DND-41 (cell line): ENCODE results near the gene NEURL1.

Experiments
- ATAC-seq: fragments of 200-7000 bp; cut with Tn5 transposase; 3 replicates; pipeline ENCODE4 v1.9.1; 2021; ENCODE audit warnings: low read depth; ENCODE audit not compliant: insufficient read depth
- DNase-seq: peaks from one replicate; pipeline ENCODE4 v3.0.0-alpha.2; 2020
- H2AFZ ChIP-seq: 2 replicates; pipeline ENCODE4 v1.6.0; 2012; ENCODE audit warnings: low read depth, low read length
- H3K27ac ChIP-seq: 2 replicates; pipeline ENCODE4 v1.5.1; 2012; ENCODE audit warnings: low read length, inconsistent platforms
- H3K27me3 ChIP-seq: fragments of 200-600 bp; sonication (generic); 2 replicates; pipeline ENCODE4 v1.6.0; 2012; ENCODE audit warnings: low read length, mild to moderate bottlenecking, inconsistent platforms; ENCODE audit not compliant: insufficient read depth, poor library complexity
- H3K36me3 ChIP-seq: 2 replicates; pipeline ENCODE4 v1.5.1; 2012; ENCODE audit warnings: low read length, inconsistent platforms; ENCODE audit not compliant: insufficient read depth
- H3K4me1 ChIP-seq: 2 replicates; pipeline ENCODE4 v1.5.1; 2012; ENCODE audit warnings: mild to moderate bottlenecking, low read length; ENCODE audit not compliant: insufficient read depth
- H3K4me2 ChIP-seq: 2 replicates; pipeline ENCODE4 v1.6.0; 2012; ENCODE audit warnings: mild to moderate bottlenecking, moderate library complexity, low read length, inconsistent platforms; ENCODE audit not compliant: insufficient read depth
- H3K4me3 ChIP-seq, 2 experiments: fragments of 200-600 bp in 1 of 2; shearing (Covaris generic) in 1 of 2; 2 replicates each; pipeline ENCODE4 v1.5.1; 2012 to 2016; ENCODE audit warnings: inconsistent platforms in 2 of 2, low read length in 2 of 2, mild to moderate bottlenecking in 2 of 2, low read depth in 1 of 2, moderate library complexity in 1 of 2
- H3K79me2 ChIP-seq: 2 replicates; pipeline ENCODE4 v1.6.0; 2012; ENCODE audit warnings: low read length, inconsistent platforms; ENCODE audit not compliant: insufficient read depth
- H3K9ac ChIP-seq: 2 replicates; pipeline ENCODE4 v1.6.0; 2012; ENCODE audit warnings: low read depth, mild to moderate bottlenecking, inconsistent platforms, low read length, moderate library complexity
- H3K9me3 ChIP-seq: 2 replicates; pipeline ENCODE4 v1.5.1; 2012; ENCODE audit warnings: low read length, moderate library complexity, mild to moderate bottlenecking, inconsistent platforms; ENCODE audit not compliant: insufficient read depth, severe bottlenecking
- H4K20me1 ChIP-seq: 2 replicates; pipeline ENCODE4 v1.6.0; 2012; ENCODE audit warnings: low read length; ENCODE audit not compliant: insufficient read depth
- CTCF ChIP-seq: IDR thresholded peaks from 2 replicates; pipeline ENCODE4 v1.5.1; 2012; ENCODE audit warnings: borderline replicate concordance, low read length, moderate library complexity, mild to moderate bottlenecking; ENCODE audit not compliant: poor library complexity, severe bottlenecking; ENCODE audit errors: extremely low read depth
- EZH2 ChIP-seq: IDR thresholded peaks from 3 replicates; pipeline ENCODE4 v1.6.1; 2012; ENCODE audit warnings: borderline replicate concordance, low read depth, mild to moderate bottlenecking, moderate library complexity, low read length, inconsistent platforms; ENCODE audit not compliant: severe bottlenecking

Gene NEURL1

DNA sequence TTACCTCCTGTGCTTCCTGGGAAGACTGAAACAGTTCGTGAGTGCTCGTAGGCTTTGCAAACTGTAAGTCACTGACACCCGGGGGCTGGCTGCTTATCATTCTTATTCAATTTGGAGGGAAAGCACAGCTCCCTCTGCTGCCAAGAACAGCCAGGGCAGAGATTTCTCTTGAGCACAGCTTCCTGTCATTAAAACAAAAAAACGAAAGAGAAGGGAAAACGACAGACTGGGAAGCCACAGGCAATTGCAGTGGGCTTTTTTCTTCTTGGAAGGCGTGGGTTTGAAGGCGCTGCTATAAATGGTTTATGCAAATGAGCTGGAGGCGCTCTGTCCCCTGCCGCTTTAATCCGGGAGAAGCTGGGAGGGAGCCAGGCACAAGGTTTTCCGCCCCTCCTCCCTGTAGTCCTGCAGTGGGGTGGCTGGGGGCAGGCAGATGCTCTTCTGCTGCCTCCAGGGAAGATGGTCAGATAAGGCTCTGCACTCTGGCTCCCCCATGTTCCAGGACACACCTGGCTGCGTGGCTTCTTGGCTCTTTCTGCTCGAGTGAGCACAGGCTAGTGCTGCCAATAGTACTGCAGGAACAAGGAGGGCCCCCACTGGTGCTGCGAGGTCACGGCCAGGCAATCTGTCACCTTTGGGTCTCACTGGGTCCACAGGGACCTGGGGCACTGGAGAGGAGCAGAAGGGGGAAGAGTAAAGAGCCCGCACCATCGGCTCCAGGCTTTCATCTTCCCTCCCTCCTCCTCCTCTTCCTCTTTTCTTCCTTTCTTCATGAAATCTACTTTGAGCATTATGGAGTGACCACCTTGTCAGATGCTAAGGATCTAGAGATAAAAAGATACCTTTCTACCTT, 49.5 kb downstream of the NEURL1 start:
- Histone ChIP-seq H3K4me1 (peaks cover 18% of the 10 kb centered on the region), H3K27ac (no peak overlapping the region), H3K27me3 (no peaks in the 10 kb centered on the region), H3K4me3 (peak overlapping the region in 1 of 2 experiments; percentile 30; a peak in 2 of 4 replicates), H3K79me2 (no peaks in the 10 kb centered on the region), H2AFZ (peak overlapping the region; percentile 40; the same call in 1 of the 2 replicates), H3K9ac (peak overlapping the region; percentile 0; the same call in 1 of the 2 replicates), H3K4me2 (peak overlapping the region; percentile 56), H3K36me3 (no peaks in the 10 kb centered on the region), H4K20me1 (0 out of 2 replicates have a peak, but pooled peaks cover 3% of the 10 kb centered on the region), H3K9me3 (no peaks in the 10 kb centered on the region)
- peak; percentile 64 for DNase-seq
- peak; percentile 76 for TF ChIP-seq CTCF
- TF ChIP-seq EZH2, result no peak
- peak; percentile 88 for ATAC-seq

DNA sequence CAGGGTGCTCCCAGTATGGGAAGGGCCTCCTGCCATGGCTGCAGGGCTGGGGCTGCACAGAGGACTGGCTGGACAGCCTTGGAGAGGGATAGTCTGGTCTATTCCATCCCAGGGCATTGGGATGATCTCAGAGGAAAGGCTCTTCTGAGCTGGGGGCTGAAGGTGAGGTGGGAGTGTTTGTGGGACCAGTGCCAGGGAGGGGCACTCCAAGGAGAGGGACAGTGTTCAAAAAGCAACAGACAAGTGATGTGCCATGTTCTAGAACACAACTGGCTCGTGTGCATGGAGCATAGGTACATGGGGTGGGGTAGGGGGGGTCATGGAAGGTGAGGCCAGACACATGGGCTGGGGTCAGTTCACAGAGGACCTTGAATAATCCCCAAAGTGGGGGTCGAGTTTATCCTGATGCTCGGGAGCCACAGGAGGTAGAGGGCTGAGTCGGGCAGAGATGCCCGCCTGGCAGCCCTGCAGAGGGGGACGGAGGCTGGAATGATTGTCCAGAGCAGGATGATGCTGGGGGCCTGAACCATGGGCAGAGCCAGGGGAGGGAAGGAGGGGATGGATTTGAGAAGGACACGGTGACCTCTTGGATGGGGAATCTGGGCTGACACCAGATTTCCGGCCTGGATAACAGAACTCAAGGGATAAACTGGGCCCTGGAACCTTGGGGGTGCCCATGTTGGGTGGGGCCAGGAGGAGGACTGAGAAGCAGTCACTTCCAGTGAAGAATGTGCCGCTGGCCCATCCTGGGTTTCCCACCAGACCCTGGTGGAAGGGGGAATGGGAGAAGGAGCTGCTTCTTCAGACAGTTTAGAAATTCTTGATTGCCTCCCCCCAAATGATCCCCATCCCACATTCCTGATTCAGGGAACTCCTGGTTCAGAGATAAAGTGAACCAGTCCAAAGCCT, 50.4 kb downstream of the NEURL1 start:
- no peaks in the 10 kb centered on the region for H3K9me3 ChIP-seq
- no peak overlapping the region for H2AFZ ChIP-seq
- ATAC-seq, result no peak
- H3K9ac ChIP-seq, result no peak overlapping the region
- DNase-seq, result no peak
- H3K4me3 ChIP-seq, result no peak overlapping the region
- H3K27ac ChIP-seq, result no peak overlapping the region
- no peak for TF ChIP-seq CTCF
- no peak for TF ChIP-seq EZH2
- H4K20me1 ChIP-seq, result 0 out of 2 replicates have a peak, but pooled peaks cover 3% of the 10 kb centered on the region
- H3K79me2 ChIP-seq, result no peaks in the 10 kb centered on the region
- no peaks in the 10 kb centered on the region for H3K36me3 ChIP-seq
- no peaks in the 10 kb centered on the region for H3K27me3 ChIP-seq
- peak overlapping the region; percentile 56 for H3K4me2 ChIP-seq
- H3K4me1 ChIP-seq, result peaks cover 18% of the 10 kb centered on the region

GRCh38 chr10:103544657-103545310, 51.3 kb downstream of the NEURL1 start:
- Histone ChIP-seq H3K36me3 (no peaks in the 10 kb centered on the region), H3K4me3 (no peak overlapping the region), H3K4me2 (no peak overlapping the region), H3K79me2 (no peaks in the 10 kb centered on the region), H2AFZ (no peak overlapping the region), H3K4me1 (peaks cover 18% of the 10 kb centered on the region), H3K9ac (no peak overlapping the region), H3K27ac (no peak overlapping the region), H4K20me1 (0 out of 2 replicates have a peak, but pooled peaks cover 3% of the 10 kb centered on the region), H3K9me3 (no peaks in the 10 kb centered on the region), H3K27me3 (no peaks in the 10 kb centered on the region)
- TF ChIP-seq EZH2, result no peak
- no peak for TF ChIP-seq CTCF
- DNase-seq (no peak), ATAC-seq (no peak)
